RWPE2 (cell line): Measurements from ENCODE around the gene SUGCT.
"Not testable (repeated sequence)": the region's sequence is repeated elsewhere in the genome, so short reads cannot be mapped to it uniquely, and the experiment has no call there.

ENCODE experiments used
- ATAC-seq: fragments of 200-7000 bp; cut with Tn5 transposase; 3 replicates; pipeline ENCODE4 v1.9.1; 2021; ENCODE audit warnings: low read depth
- DNase-seq: peaks from one replicate; pipeline ENCODE4 v3.0.0-alpha.2; 2020; ENCODE audit warnings: low spot score
- H3K27ac ChIP-seq: fragments of 450-650 bp; 2 replicates; pipeline ENCODE4 v1.5.1; 2017; ENCODE audit warnings: mild to moderate bottlenecking; ENCODE audit not compliant: poor library complexity, severe bottlenecking
- H3K27me3 ChIP-seq: fragments of 250-450 bp; sonication (Bioruptor Pico); 2 replicates; pipeline ENCODE4 v1.5.1; 2021; ENCODE audit warnings: mild to moderate bottlenecking, moderate library complexity; ENCODE audit not compliant: insufficient read depth, poor library complexity, severe bottlenecking
- H3K36me3 ChIP-seq: fragments of 250-450 bp; sonication (Bioruptor Pico); 2 replicates; pipeline ENCODE4 v1.5.1; 2020; ENCODE audit warnings: low read depth, mild to moderate bottlenecking, moderate library complexity
- H3K4me1 ChIP-seq: fragments of 250-450 bp; sonication (Bioruptor Pico); 2 replicates; pipeline ENCODE4 v1.5.1; 2021; ENCODE audit warnings: mild to moderate bottlenecking, moderate library complexity; ENCODE audit not compliant: insufficient read depth, poor library complexity, severe bottlenecking
- H3K4me3 ChIP-seq: fragments of 250-450 bp; sonication (Bioruptor Pico); 2 replicates; pipeline ENCODE4 v1.5.1; 2021; ENCODE audit warnings: mild to moderate bottlenecking, moderate library complexity; ENCODE audit not compliant: severe bottlenecking
- H3K9me3 ChIP-seq: fragments of 250-450 bp; sonication (Bioruptor Pico); 2 replicates; pipeline ENCODE4 v1.5.1; 2021; ENCODE audit warnings: mild to moderate bottlenecking, moderate library complexity; ENCODE audit not compliant: severe bottlenecking
- CTCF ChIP-seq: fragments of 450-650 bp; IDR thresholded peaks from one replicate; pipeline ENCODE4 v1.5.1; 2017; ENCODE audit warnings: mild to moderate bottlenecking, moderate library complexity; ENCODE audit not compliant: poor library complexity, severe bottlenecking

The SUGCT gene

DNA sequence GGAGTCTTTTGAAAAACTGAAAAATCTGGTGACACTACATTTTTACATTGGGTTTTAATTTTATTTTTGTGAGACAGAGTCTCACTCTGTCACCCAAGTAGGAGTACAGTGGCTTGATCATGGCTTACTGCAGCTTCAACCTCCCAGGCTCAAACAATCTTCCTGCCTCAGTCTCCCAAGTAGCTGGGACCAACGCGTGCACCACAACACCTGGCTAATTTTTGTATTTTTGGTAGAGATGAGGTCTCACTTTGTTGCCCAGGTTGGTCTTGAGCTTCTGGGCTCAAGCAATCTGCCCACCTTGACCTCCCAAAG, 11.9 kb upstream of the SUGCT start:
- Histone ChIP-seq H3K4me1 (no peaks in the 10 kb centered on the region), H3K36me3 (peaks cover 7% of the 10 kb centered on the region), H3K9me3 (no peaks in the 10 kb centered on the region), H3K4me3 (no peak overlapping the region), H3K27me3 (no peaks in the 10 kb centered on the region), H3K27ac (no peak overlapping the region)
- ATAC-seq (no peak), DNase-seq (no peak)
- TF ChIP-seq CTCF = no peak

DNA sequence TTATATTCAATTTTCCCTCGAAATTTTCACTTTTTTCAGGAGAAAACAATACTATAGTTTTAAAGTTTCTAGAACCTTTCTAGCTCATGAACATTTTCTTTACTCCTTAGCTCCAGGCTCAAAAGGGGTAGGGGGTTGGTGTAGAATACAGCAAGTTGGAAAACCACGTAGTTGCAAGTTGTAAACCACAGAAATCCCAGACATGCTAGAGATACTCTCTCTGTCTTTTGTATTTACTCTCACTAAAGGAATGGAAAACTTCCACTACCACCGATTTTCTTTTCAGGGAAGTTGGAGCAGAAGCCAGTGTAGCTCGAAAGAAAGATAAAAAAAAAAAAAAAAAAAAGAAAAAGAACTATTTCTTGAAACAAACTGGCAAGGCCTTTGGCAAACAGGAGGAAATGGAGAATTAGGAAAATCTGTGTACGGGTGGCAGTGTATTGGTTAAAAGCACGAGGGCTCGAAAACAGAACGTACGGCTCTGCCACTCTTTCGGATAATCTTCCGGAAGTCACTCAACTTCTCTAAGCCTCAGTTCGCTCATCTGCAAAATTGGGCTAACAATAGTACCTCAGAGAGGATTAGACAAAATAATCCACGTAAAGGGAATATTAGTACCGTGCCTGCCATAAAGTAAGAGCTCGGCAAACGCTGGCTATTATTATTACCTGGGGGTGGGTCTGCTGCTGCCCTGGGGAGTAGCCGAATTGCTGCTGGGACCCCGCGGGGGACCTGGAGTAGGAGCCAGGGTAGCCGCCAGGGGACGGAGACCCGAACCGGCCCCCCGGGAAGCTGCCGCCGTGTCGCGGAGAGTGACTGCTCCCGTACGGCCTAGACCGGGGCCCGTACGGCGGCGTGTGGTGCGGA, 1.0 kb upstream of the SUGCT start:
- ATAC-seq (peak; percentile 70), DNase-seq (no peak)
- H3K9me3 ChIP-seq = no peaks in the 10 kb centered on the region
- H3K4me1 ChIP-seq = peaks cover 15% of the 10 kb centered on the region
- peak overlapping the region; percentile 96 for H3K4me3 ChIP-seq
- no peaks in the 10 kb centered on the region for H3K27me3 ChIP-seq
- TF ChIP-seq CTCF = no peak
- peak overlapping the region; percentile 78 for H3K27ac ChIP-seq
- H3K36me3 ChIP-seq = peaks cover 32% of the 10 kb centered on the region

GRCh38 chr7:40135317-40135610, 459 bp downstream of the SUGCT start:
- H3K27ac ChIP-seq = peak overlapping the region; percentile 78
- no peak for TF ChIP-seq CTCF

DNA sequence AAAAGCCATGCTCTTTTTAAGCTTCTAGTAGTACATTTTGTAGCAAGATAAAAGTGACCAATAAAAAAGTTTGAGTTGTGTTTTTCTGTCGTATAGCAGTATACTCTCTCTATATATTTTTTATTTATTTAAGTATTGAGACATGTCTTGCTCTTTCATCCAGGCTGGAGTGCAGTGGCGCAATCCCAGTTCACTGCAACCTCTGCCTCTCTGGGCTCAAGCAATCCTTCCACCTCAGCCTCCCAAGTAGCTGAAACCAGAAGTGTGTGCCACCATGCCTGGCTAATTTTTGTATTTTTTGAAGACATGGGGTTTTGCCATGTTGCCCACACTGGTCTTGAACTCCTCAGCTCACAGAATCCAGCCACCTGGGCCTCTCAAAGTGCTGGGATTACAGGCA, 2.8 kb downstream of the SUGCT start:
- Histone ChIP-seq H3K9me3 (no peaks in the 10 kb centered on the region), H3K27ac (no peak overlapping the region), H3K4me3 (no peak overlapping the region), H3K4me1 (peaks cover 9% of the 10 kb centered on the region), H3K36me3 (peaks cover 8% of the 10 kb centered on the region), H3K27me3 (no peaks in the 10 kb centered on the region)
- TF ChIP-seq CTCF = no peak
- ATAC-seq (no peak), DNase-seq (no peak)

More at GRCh38 chr7:40135317-40135610, 459 bp downstream of the SUGCT start:
- Histone ChIP-seq H3K4me3 (peak overlapping the region; percentile 96), H3K9me3 (no peaks in the 10 kb centered on the region), H3K27me3 (no peaks in the 10 kb centered on the region), H3K36me3 (peaks cover 28% of the 10 kb centered on the region), H3K4me1 (peaks cover 15% of the 10 kb centered on the region)
- ATAC-seq (peak; percentile 31), DNase-seq (no peak)

DNA sequence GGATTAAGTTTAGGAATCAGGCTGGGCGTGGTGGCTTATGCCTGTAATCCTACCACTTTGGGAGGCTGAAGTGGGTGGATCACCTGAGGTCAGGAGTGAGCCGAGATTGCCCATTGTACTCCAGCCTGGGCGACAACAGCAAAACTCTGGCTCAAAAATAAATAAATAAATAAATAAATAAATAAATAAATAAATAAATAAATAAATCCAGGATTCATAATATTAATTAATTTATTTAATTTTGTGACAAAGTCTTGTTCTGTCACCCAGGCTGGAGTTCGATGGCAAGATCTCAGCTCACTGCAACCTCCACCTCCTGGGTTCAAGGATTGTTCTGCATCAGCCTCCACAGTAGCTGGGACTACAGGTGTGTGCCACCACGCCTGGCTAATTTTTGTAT, 4.2 kb downstream of the SUGCT start:
- no peak for TF ChIP-seq CTCF
- no peaks in the 10 kb centered on the region for H3K27me3 ChIP-seq
- ATAC-seq (no peak), DNase-seq (no peak)
- H3K36me3 ChIP-seq = no peaks in the 10 kb centered on the region
- H3K27ac ChIP-seq = no peak overlapping the region
- H3K9me3 ChIP-seq = no peaks in the 10 kb centered on the region
- H3K4me3 ChIP-seq = no peak overlapping the region
- no peaks in the 10 kb centered on the region for H3K4me1 ChIP-seq

GRCh38 chr7:40139891-40140290, 5.1 kb downstream of the SUGCT start:
- not testable (repeated sequence) for H3K9me3 ChIP-seq, H3K4me1 ChIP-seq, H3K36me3 ChIP-seq, DNase-seq, ATAC-seq, H3K27ac ChIP-seq, H3K27me3 ChIP-seq, H3K4me3 ChIP-seq

- not testable (repeated sequence) for H3K36me3 ChIP-seq, H3K27me3 ChIP-seq, H3K4me3 ChIP-seq, H3K9me3 ChIP-seq, H3K4me1 ChIP-seq, DNase-seq
- peak; percentile 59; the same call in 1 of the 3 replicates for ATAC-seq
- H3K27ac ChIP-seq = peak overlapping the region; percentile 55
Observed at GRCh38 chr7:40141916-40142315, 7.1 kb downstream of the SUGCT start.
